ENCODE measurements around the gene HOATZ.

- no peak for TF ChIP-seq EZH2phosphoT487 (IDR thresholded peaks at IDR 0.05; ENCODE audit: insufficient read depth, low read depth)
- TF ChIP-seq EZH2 (IDR thresholded peaks at IDR 0.05; ENCODE audit: insufficient read depth, poor library complexity, severe bottlenecking): no peak
Measured at GRCh38 chr11:111531687-111532364, 17.2 kb downstream of the HOATZ start.
